HG03558 (cell line): ENCODE measurements around the gene DOK6.

Source experiments
- ATAC-seq: cut with Tn5 transposase; IDR thresholded peaks from one replicate; pipeline ENCODE4 v1.9.1; 2021; ENCODE audit warnings: moderate number of reproducible peaks; ENCODE audit not compliant: unreplicated experiment; ENCODE audit errors: extremely low read depth

The DOK6 gene

GRCh38 chr18:69414184-69414583, 13.5 kb downstream of the DOK6 start:
- no peak for ATAC-seq

DNA sequence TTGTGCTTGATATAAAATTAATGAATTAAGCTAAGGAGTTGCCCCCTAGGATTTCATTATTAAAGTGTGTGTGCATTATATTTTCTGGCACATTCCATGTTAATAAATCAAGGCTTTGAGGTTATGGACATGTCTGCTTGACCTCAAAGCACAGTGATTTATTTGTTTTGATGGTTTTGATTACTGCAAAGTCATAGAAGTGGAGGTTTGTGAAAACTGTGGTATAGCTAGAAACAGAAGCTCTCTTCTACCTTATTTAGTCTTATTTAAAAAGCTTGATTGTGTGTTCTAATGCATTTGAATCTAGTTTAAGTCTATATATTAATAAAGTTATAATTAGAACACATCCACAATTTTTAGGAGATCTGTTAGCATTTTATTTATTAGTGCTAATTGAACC, 32.2 kb downstream of the DOK6 start:
- no peak for ATAC-seq

DNA sequence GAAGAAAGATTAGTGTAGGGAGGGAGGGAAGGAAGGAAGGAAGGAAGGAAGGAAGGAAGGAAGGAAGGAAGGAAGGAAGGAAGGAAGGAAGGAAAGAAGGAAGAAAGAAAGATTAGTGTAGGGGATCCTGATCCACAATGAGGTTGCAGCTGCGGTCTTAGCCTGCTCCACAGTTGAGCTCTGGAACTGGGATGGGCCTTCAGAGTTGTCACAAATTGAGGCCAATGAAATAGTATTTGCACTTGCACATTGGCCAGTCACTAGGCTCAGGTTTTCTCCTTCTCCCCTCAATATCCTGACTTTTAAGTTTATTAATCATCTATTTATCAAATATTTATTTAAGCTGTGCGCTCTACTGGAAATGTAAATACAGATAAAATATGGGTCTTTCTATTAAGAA, 34.3 kb downstream of the DOK6 start:
- no peak for ATAC-seq

DNA sequence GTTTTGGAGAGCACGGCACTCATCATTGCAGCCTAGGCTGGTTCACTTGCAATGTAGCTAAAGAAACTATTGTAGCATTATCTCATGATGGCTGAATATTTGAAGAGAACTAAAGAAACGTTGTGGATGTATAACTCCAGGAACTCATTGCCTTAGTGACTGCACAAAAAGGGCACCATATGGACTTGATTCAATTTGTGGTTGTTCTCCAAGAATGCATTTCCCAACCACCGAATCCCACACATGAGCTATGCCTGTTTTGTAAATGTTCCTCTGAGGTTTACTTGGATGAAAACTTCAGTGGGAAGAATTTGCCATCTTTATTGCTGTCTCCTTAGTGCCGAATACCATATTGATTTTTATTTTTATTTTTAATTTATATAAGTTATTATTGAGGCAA, 43.5 kb downstream of the DOK6 start:
- ATAC-seq: no peak

DNA sequence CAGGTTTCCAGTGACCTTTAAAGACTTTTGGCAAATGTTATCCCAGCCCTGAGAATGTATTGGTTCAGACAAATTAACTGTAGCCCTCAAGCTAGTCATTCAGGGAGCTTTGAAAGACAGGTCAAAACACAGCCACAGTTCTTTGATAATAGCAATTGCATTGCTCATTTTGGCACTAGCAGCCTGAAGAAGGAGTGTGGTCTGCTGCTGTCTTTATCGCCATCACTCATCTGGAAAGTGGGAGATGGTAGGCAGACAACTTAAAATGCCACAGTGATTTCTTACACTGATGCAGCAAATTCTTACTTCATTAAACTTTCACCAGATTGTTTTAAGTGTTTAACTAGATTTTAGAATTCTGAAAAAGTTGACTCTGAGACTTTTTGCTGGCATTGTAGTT, 47.2 kb downstream of the DOK6 start:
- ATAC-seq: no peak

DNA sequence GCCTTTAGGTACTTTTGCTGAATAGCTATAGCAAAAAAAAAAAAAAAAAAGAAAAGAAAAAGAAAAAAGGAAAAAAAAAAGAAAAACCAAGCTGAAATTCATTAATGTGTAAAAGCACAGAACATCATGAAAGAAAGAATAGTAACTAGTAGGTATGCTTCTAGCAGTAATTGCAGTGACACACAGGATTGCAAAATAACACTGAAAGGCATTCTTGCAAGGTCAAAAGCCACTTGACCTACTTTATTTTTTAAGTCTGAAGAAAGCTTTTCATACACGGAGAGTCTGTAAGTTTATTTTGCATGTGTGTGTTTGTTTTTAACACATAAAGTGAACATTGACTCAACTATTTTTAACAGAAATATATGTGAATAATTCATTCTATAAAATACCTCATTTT, 54.4 kb downstream of the DOK6 start:
- no peak for ATAC-seq

DNA sequence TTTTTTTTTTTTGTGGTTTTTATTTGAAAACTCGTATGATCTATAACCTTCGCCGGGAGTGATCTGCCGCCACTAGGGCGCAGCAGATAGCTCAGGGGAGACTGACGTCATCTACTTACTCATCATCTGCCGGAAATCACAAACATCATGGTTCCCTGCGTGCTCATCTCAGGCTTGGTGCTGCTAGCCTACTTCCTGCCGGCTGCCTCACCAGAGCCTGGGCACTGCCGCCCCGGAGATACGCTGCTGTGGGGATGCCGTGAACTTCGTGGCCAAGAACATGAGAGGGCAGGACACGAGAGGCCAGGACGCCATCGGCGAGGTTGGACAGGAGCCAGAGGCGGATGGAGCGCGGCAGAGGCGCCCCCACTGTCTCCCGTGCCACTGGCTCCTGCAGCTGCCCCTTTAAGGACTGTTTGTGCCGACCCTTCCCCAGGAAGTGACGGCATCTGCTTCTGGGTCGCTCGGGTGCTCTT, 68.8 kb downstream of the DOK6 start:
- no peak for ATAC-seq

- no peak for ATAC-seq
These were observed 79.8 kb downstream of the DOK6 start for GRCh38 chr18:69480460-69480859.

GRCh38 chr18:69483574-69483973, 82.9 kb downstream of the DOK6 start:
- ATAC-seq: no peak

- ATAC-seq: no peak
These were observed 84.2 kb downstream of the DOK6 start for GRCh38 chr18:69484699-69485396.

GRCh38 chr18:69487488-69488394, 87.1 kb downstream of the DOK6 start:
- ATAC-seq: no peak

DNA sequence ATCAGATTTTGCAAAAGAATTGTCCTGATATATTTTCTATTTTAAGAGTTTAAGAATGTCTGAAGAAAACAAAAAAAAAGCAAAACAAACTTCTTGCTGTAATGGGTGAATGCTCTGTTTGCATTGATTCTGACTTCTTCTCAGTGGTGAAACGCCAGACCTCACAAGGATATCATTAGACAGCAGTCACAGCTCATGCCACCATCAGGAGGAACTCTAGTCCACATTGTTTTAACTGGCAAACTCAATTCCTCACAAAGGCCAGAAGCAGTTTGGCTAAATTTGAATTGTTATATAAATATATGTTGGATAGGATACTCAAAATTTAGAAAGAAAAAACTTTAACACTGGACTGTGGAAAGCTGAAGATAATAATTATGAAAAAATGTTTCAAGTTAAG, 89.4 kb downstream of the DOK6 start:
- ATAC-seq: no peak

GRCh38 chr18:69490813-69491212, 90.1 kb downstream of the DOK6 start:
- ATAC-seq: no peak

DNA sequence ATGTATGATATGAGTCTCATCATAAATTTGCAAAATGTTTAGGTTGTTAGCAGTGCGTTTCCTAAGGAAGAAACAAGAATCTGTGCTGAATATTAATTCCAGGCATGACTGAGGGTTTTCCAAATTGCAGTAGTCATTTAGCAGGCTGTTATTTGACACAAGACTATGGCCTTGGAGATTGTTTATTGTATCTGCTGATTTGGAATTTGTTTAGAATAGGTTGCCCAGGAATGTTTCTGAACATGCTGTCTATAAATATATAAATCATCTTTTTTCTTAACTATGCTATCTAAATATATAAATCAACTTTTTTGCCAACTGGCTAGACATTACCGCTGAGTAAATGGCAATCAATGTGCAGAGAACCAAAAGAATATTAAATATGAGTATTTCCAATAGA, 90.9 kb downstream of the DOK6 start:
- ATAC-seq: no peak

GRCh38 chr18:69492861-69493260, 92.2 kb downstream of the DOK6 start:
- ATAC-seq: no peak

DNA sequence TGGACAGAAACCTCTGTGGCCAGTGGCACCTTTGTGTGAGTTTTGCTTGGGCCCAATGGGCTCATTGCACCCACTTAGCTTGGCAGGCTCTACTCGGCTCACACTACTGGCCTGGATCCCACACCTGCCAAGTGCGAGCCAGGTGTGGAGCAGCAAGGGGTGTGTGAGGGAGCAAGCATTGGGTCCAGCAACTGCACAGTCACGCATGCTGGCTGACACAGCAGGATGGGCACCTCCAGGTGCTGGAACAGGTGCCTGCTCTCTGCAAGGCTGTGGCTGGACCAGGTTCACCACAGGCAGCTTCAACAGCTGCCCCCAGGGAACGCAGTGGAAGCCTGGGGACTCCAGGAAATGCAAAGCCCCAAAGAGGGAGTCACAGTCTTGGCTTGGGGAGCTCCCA, 94.2 kb downstream of the DOK6 start:
- ATAC-seq: no peak

GRCh38 chr18:69495338-69495737, 94.7 kb downstream of the DOK6 start:
- ATAC-seq: no peak

DNA sequence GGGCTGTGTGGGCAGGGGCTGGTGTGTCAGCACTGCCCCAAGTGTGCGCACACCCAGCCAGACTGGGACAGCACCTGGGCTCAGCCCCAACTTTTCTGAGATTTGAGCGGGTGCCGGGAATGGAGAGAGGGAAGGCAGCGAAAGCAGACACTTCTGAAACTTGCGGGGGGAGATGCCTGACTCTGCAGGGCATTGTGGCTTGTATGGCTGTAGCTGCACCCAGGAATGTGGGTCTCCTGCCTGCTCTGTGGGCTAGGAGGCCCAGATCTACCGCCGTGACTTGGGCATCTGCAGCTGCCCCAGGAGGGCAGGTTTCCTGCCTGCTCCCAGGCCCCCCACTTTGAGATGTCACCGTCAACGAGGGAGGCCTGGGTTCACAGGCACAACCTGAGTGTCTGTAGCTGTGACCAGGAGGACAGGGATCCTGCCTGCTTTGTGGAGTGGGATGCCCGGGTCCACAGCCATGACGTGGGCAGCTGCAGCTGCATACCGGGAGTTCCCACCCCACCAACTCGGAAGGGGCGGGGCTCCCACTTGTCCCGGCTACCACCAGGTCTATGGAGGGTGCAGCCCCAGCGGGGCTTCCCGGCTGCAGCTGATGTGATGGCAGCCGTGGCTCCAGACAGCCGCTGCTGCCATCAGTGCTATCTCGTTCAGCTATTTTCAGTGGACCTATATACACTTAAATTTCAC, 95.3 kb downstream of the DOK6 start:
- ATAC-seq: no peak

- no peak for ATAC-seq
These were observed 118.3 kb downstream of the DOK6 start for GRCh38 chr18:69518989-69519388.

DNA sequence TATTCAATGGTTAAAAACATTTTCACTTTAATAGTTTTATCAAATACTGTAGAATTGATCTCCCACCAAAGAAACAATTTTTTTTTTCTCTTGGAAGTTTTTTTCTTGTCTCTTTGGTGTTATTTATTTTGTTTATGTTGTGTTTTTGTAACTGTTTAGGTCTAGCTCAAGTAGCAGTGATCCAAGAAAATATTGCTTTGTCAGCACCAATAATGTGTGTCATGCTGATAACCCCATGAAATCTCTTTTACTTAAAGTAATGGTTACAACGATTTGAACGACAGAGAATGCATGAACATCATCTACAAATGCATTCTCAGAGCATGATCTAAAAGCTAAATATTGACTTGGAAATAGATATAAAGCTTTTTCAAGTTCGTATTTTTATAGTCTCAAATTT, 122.9 kb downstream of the DOK6 start:
- ATAC-seq: no peak

GRCh38 chr18:69528435-69528834, 127.7 kb downstream of the DOK6 start:
- ATAC-seq: no peak
